ENCODE data around the gene ATP6V1F.
"Not testable (repeated sequence)": the region's sequence is repeated elsewhere in the genome, so short reads cannot be mapped to it uniquely, and the experiment has no call there.

The ATP6V1F gene

DNA sequence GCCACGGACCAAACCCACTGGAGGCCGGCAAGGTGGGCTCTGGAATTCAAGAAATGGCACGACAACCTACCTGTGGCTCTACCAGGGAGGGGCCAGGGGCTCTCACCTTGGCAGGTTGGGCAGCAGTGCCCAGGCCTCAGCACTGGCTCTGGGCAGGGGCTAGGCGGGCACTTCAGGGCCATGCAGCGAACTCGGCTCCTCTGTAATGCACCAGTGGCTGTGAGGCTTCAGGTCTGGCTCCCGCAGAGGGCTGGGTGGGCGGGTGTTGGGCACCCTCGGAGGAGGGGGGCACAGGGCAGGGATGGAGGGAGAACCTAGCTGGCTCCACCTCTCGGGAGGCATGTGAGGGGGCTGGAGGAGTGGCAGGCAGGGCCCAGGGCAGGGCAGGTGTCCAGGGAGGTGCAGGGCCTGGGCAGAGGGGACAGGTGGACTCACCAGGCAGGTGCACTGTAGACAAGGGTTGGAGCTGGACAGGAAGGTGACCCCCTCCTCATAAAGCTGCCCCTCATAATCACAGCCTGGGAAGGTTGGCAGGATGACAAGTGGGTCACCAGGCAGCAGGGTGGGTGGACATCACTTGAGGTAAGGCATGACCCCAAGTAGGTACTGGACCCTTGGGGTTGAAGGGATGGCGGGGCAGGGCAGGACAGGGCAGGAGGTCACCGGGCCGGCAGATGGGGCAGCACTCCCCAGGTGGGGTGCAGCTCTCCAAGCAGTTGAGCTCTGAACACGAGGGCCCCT, 41.1 kb downstream of the ATP6V1F start:
- DNase-seq, result no peak

GRCh38 chr7:128904381-128905197, 41.9 kb downstream of the ATP6V1F start:
- DNase-seq, result peak; percentile 73

GRCh38 chr7:128906001-128906765, 43.5 kb downstream of the ATP6V1F start:
- DNase-seq, result no peak

GRCh38 chr7:128906766-128907559, 44.3 kb downstream of the ATP6V1F start:
- no peak for DNase-seq

DNA sequence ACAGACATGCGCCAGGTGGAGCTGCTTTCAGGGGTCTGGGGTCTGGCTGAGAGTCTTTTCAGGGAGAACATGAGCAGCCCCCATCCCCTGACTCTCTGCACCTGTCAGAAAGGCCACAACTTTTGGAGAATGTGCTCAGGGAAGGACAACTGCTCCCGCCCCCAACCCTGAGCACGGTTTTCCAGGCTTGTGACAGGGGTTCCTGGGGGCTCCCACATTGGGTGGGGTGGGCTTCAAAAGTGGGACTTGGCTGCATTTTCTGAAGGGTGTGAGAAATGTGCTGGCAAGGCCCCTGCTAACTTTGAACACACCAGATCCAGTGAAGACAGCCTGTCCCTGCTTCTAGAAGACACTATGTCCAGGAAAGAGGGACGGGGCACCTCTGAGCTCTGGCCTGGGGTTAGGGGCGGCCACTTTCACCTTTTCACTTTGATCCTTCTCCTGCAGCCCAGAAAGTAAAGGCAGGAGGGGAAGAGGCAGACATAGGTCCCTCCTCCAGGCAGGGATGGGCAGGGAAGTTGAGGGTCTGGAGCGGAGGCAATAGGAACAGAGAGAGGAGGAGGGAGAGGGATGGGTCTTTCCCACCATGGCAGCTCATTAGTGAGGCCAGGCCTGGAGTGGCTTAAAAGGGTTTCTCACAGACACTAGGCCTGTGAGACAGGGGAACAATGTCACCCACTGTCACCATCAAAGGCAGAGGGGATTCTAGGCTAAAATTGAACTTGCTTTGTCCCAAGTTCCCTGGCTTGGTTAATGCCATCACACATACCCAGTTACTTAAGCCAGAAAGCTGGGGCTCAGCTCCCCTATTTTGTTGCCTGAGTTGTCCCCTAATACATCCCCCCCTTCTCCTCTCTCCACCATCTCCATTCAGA, 46.3 kb downstream of the ATP6V1F start:
- DNase-seq, result no peak

DNA sequence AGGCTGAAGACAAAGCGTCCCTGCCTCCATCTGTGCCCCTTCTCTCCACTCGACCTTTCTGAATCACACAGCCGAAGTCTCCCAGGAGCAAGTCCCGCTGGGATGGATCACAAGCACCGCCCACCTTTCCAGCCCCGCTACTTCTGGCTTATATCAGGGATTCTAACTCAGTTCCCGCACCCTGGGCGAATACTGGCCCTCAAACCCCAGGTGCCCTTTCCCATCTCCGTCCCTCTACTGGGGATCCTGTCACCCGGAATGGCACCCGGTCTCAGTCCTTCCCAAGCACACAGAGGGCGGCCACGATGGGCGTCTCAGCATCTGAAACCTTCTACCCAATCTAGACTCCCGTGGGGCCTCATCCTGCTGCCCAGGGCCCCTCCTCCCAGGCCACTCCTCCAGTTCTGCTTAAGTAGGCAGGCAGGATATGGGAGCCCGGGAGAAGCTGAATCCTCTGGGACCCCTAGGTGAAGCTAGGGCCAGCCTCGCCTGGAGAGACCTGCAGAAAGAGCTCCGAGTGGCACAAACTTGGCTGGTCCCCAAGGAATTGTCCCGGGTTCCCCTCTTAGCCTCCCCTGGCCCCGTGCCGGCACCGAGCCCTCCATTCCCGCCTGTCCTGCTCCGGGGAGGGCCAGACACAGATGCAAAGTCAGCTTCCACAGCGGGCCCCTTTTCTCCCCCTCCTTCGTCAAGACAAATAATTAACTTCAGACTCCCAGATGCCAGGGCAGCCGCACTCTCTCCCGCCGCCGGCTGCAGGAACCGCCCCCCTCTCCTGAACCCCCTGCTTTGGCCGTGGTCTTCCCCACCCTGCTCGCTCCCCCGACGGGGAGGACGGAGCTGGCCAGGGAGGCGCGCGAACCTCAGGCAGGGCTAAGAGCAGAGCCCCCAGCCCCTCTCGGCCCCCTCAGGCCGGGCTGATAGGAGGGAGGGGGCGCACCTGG, 47.2 kb downstream of the ATP6V1F start:
- no peak for DNase-seq

DNA sequence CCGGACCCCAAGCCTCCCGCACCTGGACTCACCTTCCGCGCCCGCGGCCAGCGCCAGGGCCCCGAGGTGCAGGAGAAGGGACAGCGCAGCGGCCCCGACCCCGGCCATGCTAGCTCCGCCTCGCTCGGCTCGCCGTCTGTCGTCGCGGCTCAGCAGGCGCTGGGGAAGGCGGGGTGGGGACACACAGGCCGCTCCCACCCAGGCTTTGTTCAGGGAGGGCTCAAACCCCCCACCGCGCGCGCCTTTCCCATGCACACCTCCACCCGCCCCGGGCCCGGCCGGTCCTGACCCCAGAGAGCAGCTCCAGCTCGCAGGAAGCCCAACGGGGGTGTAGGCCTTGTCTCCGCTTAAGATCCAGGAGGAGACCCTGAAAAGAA, 47.9 kb downstream of the ATP6V1F start, which contains the start of gene KCP:
KCP (minus strand) TSS at position 141 of the 377 bp plus-strand sequence; CDS start at position 108, 33 bp downstream.
- no peak for DNase-seq

GRCh38 chr7:128911423-128912031, 48.9 kb downstream of the ATP6V1F start:
- DNase-seq, result no peak

DNA sequence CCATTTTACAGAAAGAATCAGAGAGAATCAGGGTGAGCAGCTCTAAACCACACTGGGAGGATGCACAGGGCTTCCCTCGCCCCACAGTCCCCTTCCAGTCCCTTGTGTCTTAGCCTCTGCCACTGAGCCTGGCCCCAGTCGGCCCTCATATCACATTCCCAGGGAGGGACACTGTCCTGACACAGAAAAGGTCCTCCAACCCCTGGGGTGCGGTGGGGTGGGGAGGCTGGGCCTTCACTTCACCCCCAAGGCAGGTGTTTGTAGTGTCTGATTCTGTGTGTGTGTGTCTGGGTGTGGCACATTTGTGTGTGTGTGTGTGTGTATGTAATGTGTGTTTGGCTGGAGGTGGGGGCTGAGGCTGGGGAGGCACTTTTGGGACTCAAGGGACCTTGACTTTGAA, 49.6 kb downstream of the ATP6V1F start:
- DNase-seq, result no peak

- DNase-seq, result not testable (repeated sequence)
Measured at GRCh38 chr7:128912709-128913495, 50.2 kb downstream of the ATP6V1F start.

DNA sequence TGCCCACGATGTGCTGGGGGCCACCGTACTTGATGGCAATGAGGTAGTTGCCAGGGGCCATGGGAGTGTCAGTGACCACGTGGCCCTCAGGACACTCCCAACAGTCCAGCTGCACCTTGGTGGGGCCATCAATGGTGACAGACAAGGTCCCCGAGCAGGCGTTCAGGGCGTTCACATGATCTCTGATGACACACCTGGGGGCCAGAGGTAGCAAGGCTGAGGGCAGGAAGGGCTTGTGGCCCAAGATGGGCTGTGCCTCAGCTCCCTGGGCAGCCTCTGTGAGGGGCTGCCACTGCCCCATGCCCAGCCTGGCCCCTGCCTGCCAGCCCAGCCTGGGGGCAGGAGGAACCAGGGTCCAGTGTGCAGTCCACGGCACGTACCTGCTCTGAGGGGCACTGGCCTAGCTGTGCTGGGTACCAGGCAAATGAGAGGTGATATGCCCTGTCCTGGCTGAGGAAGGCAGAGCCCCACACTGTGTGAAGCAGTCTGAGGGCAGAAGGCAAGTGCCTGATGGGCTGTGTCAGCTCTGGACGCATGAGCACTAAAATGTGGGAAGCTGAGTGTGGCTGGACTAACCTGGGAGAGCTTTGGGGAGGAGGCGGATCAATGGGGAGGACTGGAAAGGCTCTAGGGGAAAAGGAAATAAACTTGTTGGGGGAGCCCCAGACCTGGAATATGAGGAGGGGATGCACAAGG, 51.4 kb downstream of the ATP6V1F start:
- no peak for DNase-seq

- no peak for DNase-seq
Measured at GRCh38 chr7:128914566-128915151, 52.0 kb downstream of the ATP6V1F start.

GRCh38 chr7:128915271-128915819, 52.7 kb downstream of the ATP6V1F start:
- no peak for DNase-seq

Measured in CD4-positive, alpha-beta T cell treated with Interleukin-12 subunit alpha and Interleukin-12 subunit beta, for 1 hour (primary cell).